Colonic mucosa (tissue), 4 donors: ENCODE data around the gene OSBPL9. TPM values are rescaled to one million over a fixed set of nuclear protein-coding genes. Genes with fewer than 3 reads are reported as not detected.

Experiments used
- DNase-seq: peaks from one replicate; pipeline ENCODE4 v3.0.0-alpha.2; 2020
- H3K27ac ChIP-seq: fragments of 200-600 bp; one replicate; pipeline ENCODE4 v1.8.0; 2021
- H3K27me3 ChIP-seq: fragments of 200-600 bp; one replicate; pipeline ENCODE4 v1.8.0; 2021
- H3K36me3 ChIP-seq: fragments of 200-600 bp; one replicate; pipeline ENCODE4 v1.8.0; 2021
- H3K4me1 ChIP-seq: fragments of 200-600 bp; one replicate; pipeline ENCODE4 v1.8.0; 2021; ENCODE audit warnings: mild to moderate bottlenecking
- H3K4me3 ChIP-seq: fragments of 200-600 bp; one replicate; pipeline ENCODE4 v1.8.0; 2021
- H3K9ac ChIP-seq, 2 donors: one replicate each; pipeline ENCODE4 v1.7.0; 2013; ENCODE audit warnings: control low read depth in 2 of 2, low read depth in 2 of 2, low read length in 2 of 2
- H3K9me3 ChIP-seq: fragments of 200-600 bp; one replicate; pipeline ENCODE4 v1.8.0; 2021
- CTCF ChIP-seq: fragments of 200-600 bp; IDR thresholded peaks from one replicate; pipeline ENCODE4 v1.8.0; 2022; ENCODE audit warnings: antibody characterized with exemption, mild to moderate bottlenecking
- intact Hi-C: fragments of 100-400 bp; cut with DNase I; formaldehyde crosslinking; loops from one replicate; pipeline ENCODE4 v1.14.1; 2022
- total RNA-seq, 2 donors: library from RNA; stranded (reverse); fragmentation: NEBNext Ultra II Directional in 1 of 2; extraction: Animal tissue kit (Norgen Biotek cat#: 25700) in 1 of 2; gene quantifications; one replicate each; pipeline ENCODE4 v1.2.1, GENCODE V29; 2021
- donor health status: healthy.
- donor health status: DM: no; HTN: no; CAD: no.
- donor health status: DM: no; HTN: no; CAD: no.

OSBPL9 gene
- total RNA-seq, 2 donors from 2014 or later: 37.3 to 59.6 TPM

DNA sequence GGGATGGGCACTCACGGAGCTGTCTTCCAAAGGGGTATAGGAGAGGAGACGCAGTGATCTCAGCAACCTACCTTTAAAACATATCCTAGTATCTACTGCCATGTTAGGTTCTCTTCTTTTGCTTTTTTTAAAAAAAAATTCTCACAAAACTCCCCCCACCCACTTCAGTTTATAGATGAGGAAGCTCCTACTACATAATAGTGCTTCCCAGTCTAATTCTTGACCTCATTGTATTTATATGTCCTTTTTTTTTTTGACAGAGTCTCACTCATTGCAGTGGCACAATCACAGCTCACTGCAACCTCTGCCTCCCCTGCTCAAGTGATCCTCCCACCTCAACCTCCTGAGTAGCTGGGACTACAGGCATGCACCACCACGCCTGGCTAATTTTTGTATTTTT lies 99.9 kb downstream of the OSBPL9 start:
- intact Hi-C loops: no loop called here
- no peak for TF ChIP-seq CTCF

GRCh38 chr1:51717842-51718241 lies 101.0 kb downstream of the OSBPL9 start:
- Histone ChIP-seq H3K27me3 (no peaks in the 10 kb centered on the region), H3K4me3 (no peak overlapping the region), H3K4me1 (no peaks in the 10 kb centered on the region), H3K9me3 (no peaks in the 10 kb centered on the region), H3K36me3 (no peaks in the 10 kb centered on the region), H3K9ac (no peak overlapping the region), H3K27ac (no peak overlapping the region)
- no peak for DNase-seq
- intact Hi-C loops: no loop called here
- TF ChIP-seq CTCF: no peak

More for the DNA sequence above, 99.9 kb downstream of the OSBPL9 start:
- Histone ChIP-seq H3K9me3 (no peaks in the 10 kb centered on the region), H3K27ac (no peak overlapping the region), H3K4me1 (no peaks in the 10 kb centered on the region), H3K4me3 (no peak overlapping the region), H3K9ac (no peak overlapping the region), H3K36me3 (no peaks in the 10 kb centered on the region), H3K27me3 (no peaks in the 10 kb centered on the region)
- DNase-seq: no peak

GRCh38 chr1:51719146-51719545 lies 102.3 kb downstream of the OSBPL9 start:
- Histone ChIP-seq H3K4me1 (no peaks in the 10 kb centered on the region), H3K36me3 (no peaks in the 10 kb centered on the region), H3K27me3 (no peaks in the 10 kb centered on the region), H3K9me3 (no peaks in the 10 kb centered on the region), H3K9ac (no peak overlapping the region), H3K4me3 (no peak overlapping the region), H3K27ac (no peak overlapping the region)
- DNase-seq: no peak
- intact Hi-C loops: no loop called here
- no peak for TF ChIP-seq CTCF

GRCh38 chr1:51724797-51725196 lies 107.9 kb downstream of the OSBPL9 start:
- Histone ChIP-seq H3K4me1 (no peaks in the 10 kb centered on the region), H3K9ac (no peak overlapping the region), H3K4me3 (no peak overlapping the region), H3K9me3 (no peaks in the 10 kb centered on the region), H3K36me3 (no peaks in the 10 kb centered on the region), H3K27ac (no peak overlapping the region), H3K27me3 (no peaks in the 10 kb centered on the region)
- intact Hi-C loops: no loop called here
- TF ChIP-seq CTCF: no peak
- no peak for DNase-seq

GRCh38 chr1:51726051-51726450 lies 109.2 kb downstream of the OSBPL9 start:
- Histone ChIP-seq H3K9me3 (no peaks in the 10 kb centered on the region), H3K9ac (no peak overlapping the region), H3K4me1 (peaks cover 3% of the 10 kb centered on the region), H3K4me3 (no peak overlapping the region), H3K27me3 (no peaks in the 10 kb centered on the region), H3K36me3 (no peaks in the 10 kb centered on the region), H3K27ac (no peak overlapping the region)
- no peak for TF ChIP-seq CTCF
- intact Hi-C loops: no loop called here
- DNase-seq: no peak
